Endodermal cell (in vitro differentiated cells): ENCODE data around the gene F7. TPM values are rescaled to one million over a fixed set of nuclear protein-coding genes. Genes with fewer than 3 reads are reported as not detected.
"Not testable (repeated sequence)": the region's sequence is repeated elsewhere in the genome, so short reads cannot be mapped to it uniquely, and the experiment has no call there.

Experiments used
- DNase-seq: peaks from one replicate; pipeline ENCODE4 v3.0.0-alpha.2; 2017
- H3K27ac ChIP-seq: 2 replicates; pipeline ENCODE4 v1.5.1; 2013; ENCODE audit warnings: mild to moderate bottlenecking, low read depth, low read length, moderate library complexity
- H3K27me3 ChIP-seq: 2 replicates; pipeline ENCODE4 v1.6.1; 2013; ENCODE audit warnings: mild to moderate bottlenecking, low read length, moderate library complexity; ENCODE audit not compliant: insufficient read depth, control insufficient read depth, poor library complexity, severe bottlenecking
- H3K36me3 ChIP-seq: 2 replicates; pipeline ENCODE4 v1.7.0; 2013; ENCODE audit warnings: mild to moderate bottlenecking, low read length, moderate library complexity; ENCODE audit not compliant: control insufficient read depth, insufficient read depth
- H3K4me1 ChIP-seq: one replicate; pipeline ENCODE4 v1.7.0; 2013; ENCODE audit warnings: low read length; ENCODE audit not compliant: control insufficient read depth, insufficient read depth
- H3K4me3 ChIP-seq: 2 replicates; pipeline ENCODE4 v1.5.1; 2013; ENCODE audit warnings: mild to moderate bottlenecking, low read length, moderate library complexity
- H3K9ac ChIP-seq: 2 replicates; pipeline ENCODE4 v1.6.1; 2013; ENCODE audit warnings: mild to moderate bottlenecking, low read length, moderate library complexity; ENCODE audit not compliant: poor library complexity, severe bottlenecking; ENCODE audit errors: extremely low read depth
- H3K9me3 ChIP-seq: 2 replicates; pipeline ENCODE4 v1.6.1; 2013; ENCODE audit warnings: mild to moderate bottlenecking, low read length, moderate library complexity; ENCODE audit not compliant: control insufficient read depth
- H3K27ac Mint-ChIP-seq: 2 replicates; pipeline ENCODE4 v1.8.0; 2020; ENCODE audit warnings: mixed read lengths
- H3K27me3 Mint-ChIP-seq: 2 replicates; pipeline ENCODE4 v1.8.0; 2021; ENCODE audit warnings: mild to moderate bottlenecking, mixed read lengths; ENCODE audit not compliant: insufficient read depth
- H3K36me3 Mint-ChIP-seq: 2 replicates; pipeline ENCODE4 v1.8.0; 2020; ENCODE audit warnings: low read depth, mixed read lengths
- H3K4me1 Mint-ChIP-seq: 2 replicates; pipeline ENCODE4 v1.8.0; 2020; ENCODE audit warnings: mixed read lengths
- H3K4me3 Mint-ChIP-seq: 2 replicates; pipeline ENCODE4 v1.8.0; 2020; ENCODE audit warnings: mild to moderate bottlenecking, moderate library complexity, mixed read lengths
- H3K9me3 Mint-ChIP-seq: 2 replicates; pipeline ENCODE4 v1.8.0; 2020; ENCODE audit warnings: mild to moderate bottlenecking, mixed read lengths
- CTCF ChIP-seq: fragments of 200-600 bp; sonication (generic); conservative IDR thresholded peaks from 2 replicates; pipeline ENCODE4 v1.5.0; 2021; ENCODE audit warnings: antibody characterized with exemption, mild to moderate bottlenecking
- WGBS, 2 experiments: methylation state at CpG; one replicate each; pipeline versions ENCODE4 v1.1.5 to v1.1.7; 2013; ENCODE audit warnings: missing lambda C conversion rate in 2 of 2, mixed read lengths in 1 of 2; ENCODE audit not compliant: insufficient coverage in 1 of 2, insufficient read length in 1 of 2; 5-methylcytosine and 5-hydroxymethylcytosine counted together
- total RNA-seq, 2 donors: library from RNA; stranded (reverse); fragmentation: NEBNext Ultra II Directional in 1 of 2; extraction: Animal tissue kit (Norgen Biotek cat#: 25700) in 1 of 2; gene quantifications; 2 replicates in 1 of 2; 3 replicates in 1 of 2; pipeline ENCODE4 v1.2.1, GENCODE V29; 2021

The F7 gene
- total RNA-seq, 2 donors from 2014 or later, result 4.7 to 6.4 TPM

- peaks cover 13% of the 10 kb centered on the region for H3K4me1 Mint-ChIP-seq
- peaks cover 9% of the 10 kb centered on the region for H3K4me1 ChIP-seq
- H3K9me3 Mint-ChIP-seq, result peaks cover 8% of the 10 kb centered on the region
- H3K4me3 Mint-ChIP-seq, result peak overlapping the region; percentile 44
- no peak overlapping the region for H3K27ac Mint-ChIP-seq
- no peak overlapping the region for H3K9ac ChIP-seq
- H3K27me3 ChIP-seq, result peaks cover 45% of the 10 kb centered on the region
- H3K27ac ChIP-seq, result no peak overlapping the region
- DNase-seq, result peak; percentile 59
- H3K36me3 ChIP-seq, result no peaks in the 10 kb centered on the region
- whole genome bisulfite sequencing, 2 experiments, result 40 to 47% methylated on average over 37 to 73 of the region's 73 CpGs
- H3K9me3 ChIP-seq, result no peaks in the 10 kb centered on the region
- H3K27me3 Mint-ChIP-seq, result peaks cover 25% of the 10 kb centered on the region
- peaks cover 7% of the 10 kb centered on the region for H3K36me3 Mint-ChIP-seq
- TF ChIP-seq CTCF, result no peak
- no peak overlapping the region for H3K4me3 ChIP-seq
These were observed 3.8 kb downstream of the F7 start for GRCh38 chr13:113109151-113110047.

DNA sequence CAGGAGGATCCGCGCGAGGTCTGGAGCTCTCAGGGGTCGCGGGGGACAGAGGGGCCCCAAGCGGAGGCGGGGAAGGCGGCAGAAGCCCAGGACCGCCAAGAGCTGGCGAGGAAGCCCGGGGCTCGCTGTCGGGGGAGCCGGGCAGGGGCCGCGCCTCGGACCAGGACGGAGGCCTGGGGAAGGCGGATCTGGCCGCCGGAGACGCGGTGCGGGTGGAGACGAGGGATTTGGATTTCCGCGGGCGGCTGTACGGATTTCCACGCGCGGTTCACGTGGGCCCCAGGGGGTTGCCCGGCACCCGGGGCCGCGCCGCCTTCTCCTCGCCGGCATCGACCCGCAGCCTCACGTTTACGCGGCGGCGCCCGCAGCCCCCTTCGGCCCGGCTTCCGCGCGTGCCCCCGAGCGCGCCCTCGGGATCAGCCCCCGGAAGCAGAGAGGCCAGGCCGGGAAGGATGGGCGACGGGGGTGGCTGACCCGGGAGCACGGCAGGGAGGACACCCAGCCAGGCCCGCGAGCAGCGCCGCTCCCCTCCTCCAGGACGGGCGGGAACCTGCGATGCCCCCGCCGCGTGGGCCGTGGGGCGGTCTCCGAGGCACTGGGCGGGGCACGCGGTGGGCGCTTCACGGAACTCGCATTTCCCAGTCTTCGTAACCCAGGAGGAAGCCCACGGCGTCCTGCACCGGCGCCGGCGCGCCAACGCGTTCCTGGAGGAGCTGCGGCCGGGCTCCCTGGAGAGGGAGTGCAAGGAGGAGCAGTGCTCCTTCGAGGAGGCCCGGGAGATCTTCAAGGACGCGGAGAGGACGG lies 4.7 kb downstream of the F7 start:
- no peak overlapping the region for H3K9ac ChIP-seq
- WGBS, 2 experiments, result 3 to 11% methylated on average over 41 to 99 of the region's 99 CpGs
- Mint-ChIP-seq H3K9me3 (peaks cover 10% of the 10 kb centered on the region), H3K36me3 (peaks cover 12% of the 10 kb centered on the region), H3K27me3 (peaks cover 28% of the 10 kb centered on the region), H3K4me1 (peaks cover 10% of the 10 kb centered on the region), H3K4me3 (peak overlapping the region; percentile 44), H3K27ac (no peak overlapping the region)
- peak; percentile 62 for DNase-seq
- no peak overlapping the region for H3K27ac ChIP-seq
- no peaks in the 10 kb centered on the region for H3K9me3 ChIP-seq
- H3K4me1 ChIP-seq, result peaks cover 7% of the 10 kb centered on the region
- no peak for TF ChIP-seq CTCF
- no peaks in the 10 kb centered on the region for H3K36me3 ChIP-seq
- H3K27me3 ChIP-seq, result peaks cover 45% of the 10 kb centered on the region
- H3K4me3 ChIP-seq, result peak overlapping the region; percentile 35

DNA sequence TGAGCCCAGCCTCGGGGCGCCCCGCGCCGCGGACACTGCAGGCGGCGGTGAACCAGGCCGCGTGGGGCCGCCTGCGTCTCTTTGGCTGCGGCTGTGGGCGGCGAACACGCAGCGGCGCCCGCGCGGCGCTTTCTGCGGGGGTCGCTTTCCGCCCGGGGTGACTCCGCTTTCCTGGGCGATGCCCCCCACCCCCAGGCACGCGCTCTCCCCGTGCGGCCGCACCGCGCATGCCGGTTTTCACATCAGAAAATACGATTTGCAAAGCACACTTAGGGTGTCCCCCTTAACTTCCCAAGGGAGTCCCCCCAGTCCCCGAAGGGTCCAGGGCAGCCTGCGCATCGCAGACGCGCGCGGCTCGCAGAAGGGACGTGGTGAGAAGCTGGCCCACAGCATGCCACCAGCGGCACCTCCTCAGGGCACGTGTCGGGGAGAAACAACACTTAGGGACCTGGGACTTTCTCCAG lies 5.3 kb downstream of the F7 start:
- Histone ChIP-seq H3K9me3 (no peaks in the 10 kb centered on the region), H3K36me3 (no peaks in the 10 kb centered on the region), H3K4me1 (peaks cover 2% of the 10 kb centered on the region), H3K4me3 (no peak overlapping the region), H3K27ac (no peak overlapping the region), H3K27me3 (peaks cover 45% of the 10 kb centered on the region), H3K9ac (no peak overlapping the region)
- DNase-seq, result peak; percentile 44
- H3K27me3 Mint-ChIP-seq, result peaks cover 28% of the 10 kb centered on the region
- peaks cover 4% of the 10 kb centered on the region for H3K4me1 Mint-ChIP-seq
- H3K9me3 Mint-ChIP-seq, result peaks cover 10% of the 10 kb centered on the region
- peaks cover 12% of the 10 kb centered on the region for H3K36me3 Mint-ChIP-seq
- 44 to 48% methylated on average over 24 to 49 of the region's 49 CpGs for WGBS, 2 experiments
- no peak overlapping the region for H3K27ac Mint-ChIP-seq
- no peak for TF ChIP-seq CTCF
- peak overlapping the region; percentile 44 for H3K4me3 Mint-ChIP-seq

DNA sequence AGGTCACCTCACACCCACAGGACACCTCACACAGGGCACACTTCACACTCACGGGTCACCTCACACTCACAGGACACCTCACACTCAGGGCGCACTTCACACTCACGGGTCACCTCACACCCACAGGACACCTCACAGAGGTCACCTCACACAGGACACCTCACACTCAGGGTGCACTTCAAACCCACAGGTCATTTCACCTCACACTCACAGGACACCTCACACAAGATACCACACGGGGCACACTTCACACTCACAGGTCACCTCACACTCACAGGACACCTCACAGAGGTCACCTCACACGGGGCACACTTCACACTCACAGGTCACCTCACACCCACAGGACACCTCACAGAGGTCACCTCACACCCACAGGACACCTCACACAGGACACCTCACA lies 6.2 kb downstream of the F7 start:
- not testable (repeated sequence) for H3K36me3 ChIP-seq, H3K4me1 Mint-ChIP-seq, H3K9ac ChIP-seq, H3K4me3 Mint-ChIP-seq, H3K4me1 ChIP-seq, H3K9me3 ChIP-seq, H3K27ac ChIP-seq, H3K27ac Mint-ChIP-seq, H3K4me3 ChIP-seq
- Mint-ChIP-seq H3K9me3 (peaks cover 10% of the 10 kb centered on the region), H3K27me3 (peaks cover 29% of the 10 kb centered on the region), H3K36me3 (peaks cover 12% of the 10 kb centered on the region)
- DNase-seq, result peak; percentile 30
- peaks cover 45% of the 10 kb centered on the region for H3K27me3 ChIP-seq
- 91 to 94% methylated on average over 3 to 5 of the region's 5 CpGs for WGBS, 2 experiments
